K562 (cell line): ENCODE data around the gene NRXN2.

Experiments used
- CHCHD3 ChIP-seq: fragments of 250-450 bp; sonication (Bioruptor Pico); IDR thresholded peaks from 2 replicates; pipeline ENCODE4 v2.1.2; 2022; ENCODE audit warnings: mild to moderate bottlenecking
- TAF7 ChIP-seq: fragments of 450-650 bp; IDR thresholded peaks from 2 replicates; pipeline ENCODE4 v1.6.1; 2016; ENCODE audit warnings: missing genetic modification characterization, missing compliant biosample characterization
- ZNF561 ChIP-seq: fragments of 450-650 bp; formaldehyde crosslinking; conservative IDR thresholded peaks from 2 replicates; pipeline ENCODE4 v1.4.0; 2020; ENCODE audit warnings: mild to moderate bottlenecking, moderate library complexity

- TF ChIP-seq ZNF561 (CRISPR knock-in tag) (no peak), CHCHD3 (CRISPR knock-in tag) (no peak), TAF7 (tag) (no peak)
These were observed 106.2 kb downstream of the NRXN2 start for GRCh38 chr11:64616817-64617216.
